GM10847 (cell line): Measurements from ENCODE around the gene USF3.

ENCODE experiments used
- POLR2A ChIP-seq: IDR thresholded peaks from 2 replicates; pipeline ENCODE4 v1.6.1; 2011; ENCODE audit not compliant: insufficient read length; ENCODE audit errors: extremely low read depth

The USF3 gene, protein sequence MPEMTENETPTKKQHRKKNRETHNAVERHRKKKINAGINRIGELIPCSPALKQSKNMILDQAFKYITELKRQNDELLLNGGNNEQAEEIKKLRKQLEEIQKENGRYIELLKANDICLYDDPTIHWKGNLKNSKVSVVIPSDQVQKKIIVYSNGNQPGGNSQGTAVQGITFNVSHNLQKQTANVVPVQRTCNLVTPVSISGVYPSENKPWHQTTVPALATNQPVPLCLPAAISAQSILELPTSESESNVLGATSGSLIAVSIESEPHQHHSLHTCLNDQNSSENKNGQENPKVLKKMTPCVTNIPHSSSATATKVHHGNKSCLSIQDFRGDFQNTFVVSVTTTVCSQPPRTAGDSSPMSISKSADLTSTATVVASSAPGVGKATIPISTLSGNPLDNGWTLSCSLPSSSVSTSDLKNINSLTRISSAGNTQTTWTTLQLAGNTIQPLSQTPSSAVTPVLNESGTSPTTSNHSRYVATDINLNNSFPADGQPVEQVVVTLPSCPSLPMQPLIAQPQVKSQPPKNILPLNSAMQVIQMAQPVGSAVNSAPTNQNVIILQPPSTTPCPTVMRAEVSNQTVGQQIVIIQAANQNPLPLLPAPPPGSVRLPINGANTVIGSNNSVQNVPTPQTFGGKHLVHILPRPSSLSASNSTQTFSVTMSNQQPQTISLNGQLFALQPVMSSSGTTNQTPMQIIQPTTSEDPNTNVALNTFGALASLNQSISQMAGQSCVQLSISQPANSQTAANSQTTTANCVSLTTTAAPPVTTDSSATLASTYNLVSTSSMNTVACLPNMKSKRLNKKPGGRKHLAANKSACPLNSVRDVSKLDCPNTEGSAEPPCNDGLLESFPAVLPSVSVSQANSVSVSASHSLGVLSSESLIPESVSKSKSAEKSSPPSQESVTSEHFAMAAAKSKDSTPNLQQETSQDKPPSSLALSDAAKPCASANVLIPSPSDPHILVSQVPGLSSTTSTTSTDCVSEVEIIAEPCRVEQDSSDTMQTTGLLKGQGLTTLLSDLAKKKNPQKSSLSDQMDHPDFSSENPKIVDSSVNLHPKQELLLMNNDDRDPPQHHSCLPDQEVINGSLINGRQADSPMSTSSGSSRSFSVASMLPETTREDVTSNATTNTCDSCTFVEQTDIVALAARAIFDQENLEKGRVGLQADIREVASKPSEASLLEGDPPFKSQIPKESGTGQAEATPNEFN (N-terminal part only)

GRCh38 chr3:113695786-113696645, at the start of gene USF3:
Gene USF3, minus strand, starts transcription at chr3:113696642. Its CDS starts 21,764 bp downstream, at chr3:113674878.
- peak; percentile 54 for TF ChIP-seq POLR2A

DNA sequence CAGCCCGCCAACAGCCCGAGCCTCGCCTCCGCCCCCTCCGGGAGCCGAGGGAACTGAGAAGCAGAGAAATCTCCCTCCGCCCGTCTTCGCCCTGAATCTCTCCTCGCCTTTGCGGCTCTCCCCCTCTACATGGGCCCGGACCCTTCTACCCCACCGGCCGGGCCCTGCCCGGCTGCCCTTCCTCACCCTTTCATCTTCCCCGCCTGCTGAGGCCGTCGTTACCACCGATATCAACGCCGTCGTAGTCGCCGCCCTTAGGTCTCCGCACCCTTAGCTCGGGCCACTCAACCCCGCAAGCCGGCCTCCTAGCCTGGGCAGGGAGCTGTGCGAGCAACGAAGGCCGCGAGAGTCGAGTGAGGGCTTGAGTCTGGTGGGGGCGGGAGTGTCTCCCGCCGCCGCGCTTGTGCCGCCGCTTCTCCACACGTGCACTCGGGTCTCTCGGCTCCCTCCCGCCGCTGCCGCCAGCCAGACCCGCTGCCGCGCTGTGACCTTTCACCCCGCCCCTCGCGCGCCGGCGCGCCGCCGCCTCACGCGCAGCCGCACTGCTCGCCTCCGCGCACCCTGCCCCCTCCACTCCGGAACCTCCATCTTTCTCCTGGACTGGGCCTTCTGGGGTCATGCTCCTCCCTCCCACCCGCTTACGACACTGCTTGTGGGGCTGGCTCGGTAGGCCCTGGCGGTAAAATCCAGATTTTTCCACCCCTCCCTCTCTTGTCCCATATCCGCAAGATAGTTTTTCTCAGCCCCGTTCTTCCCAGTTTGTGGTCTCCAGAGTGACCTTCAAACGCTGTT, 49.5 kb upstream of the USF3 start, which contains the start of gene NAA50:
TSS of gene NAA50 (minus strand) at position 494 of the 792 bp plus-strand sequence. CDS start at position 194, 300 bp downstream.
- TF ChIP-seq POLR2A = peak; percentile 81

- no peak for TF ChIP-seq POLR2A
These were observed 48.7 kb upstream of the USF3 start for GRCh38 chr3:113744941-113745755.

GRCh38 chr3:113743006-113743630, 46.7 kb upstream of the USF3 start:
- TF ChIP-seq POLR2A = no peak

GRCh38 chr3:113741620-113742019, 45.2 kb upstream of the USF3 start:
- TF ChIP-seq POLR2A = no peak

DNA sequence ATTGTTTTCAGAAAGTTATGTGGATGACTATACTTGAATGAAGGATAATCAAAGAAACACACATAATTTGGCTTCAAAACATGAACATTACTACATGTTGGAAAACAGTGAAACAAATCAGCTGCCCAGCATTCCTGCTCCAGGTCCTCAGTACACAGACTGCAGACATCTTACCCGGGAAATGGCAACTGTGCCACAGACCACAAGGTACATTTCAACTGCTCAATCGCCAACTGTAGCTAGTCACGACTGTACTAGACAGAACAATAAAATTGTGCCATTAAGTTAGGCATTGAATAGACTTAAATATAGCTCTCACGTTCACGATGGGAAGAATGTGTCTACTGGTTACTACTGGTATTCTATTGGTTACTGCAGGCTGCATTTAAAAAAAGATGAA, 44.6 kb upstream of the USF3 start:
- no peak for TF ChIP-seq POLR2A

DNA sequence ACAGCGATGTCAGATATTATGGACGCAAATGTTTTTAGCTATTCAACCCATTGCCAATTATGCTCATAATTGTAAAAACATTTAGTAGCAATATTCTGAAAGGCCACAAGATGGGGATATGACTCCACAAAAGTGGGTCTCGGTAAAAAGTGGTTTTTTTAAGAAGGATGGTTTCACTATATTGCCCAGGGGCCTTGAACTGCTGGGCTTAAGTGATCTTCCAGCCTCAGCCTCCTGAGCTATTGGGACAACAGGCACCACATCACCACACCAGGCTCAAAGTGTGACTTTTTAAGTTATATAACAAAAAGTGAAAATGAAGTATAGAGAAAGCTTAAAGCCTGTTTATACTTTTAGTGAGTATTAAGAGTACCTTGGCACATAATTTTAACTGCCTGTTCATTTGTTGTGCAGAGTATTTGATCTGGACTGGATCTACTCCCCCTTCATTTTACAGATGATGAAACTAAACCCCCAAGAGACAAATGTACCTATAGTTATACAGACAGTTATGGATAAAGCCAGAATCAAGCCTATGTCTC, 40.2 kb upstream of the USF3 start:
- TF ChIP-seq POLR2A = no peak

DNA sequence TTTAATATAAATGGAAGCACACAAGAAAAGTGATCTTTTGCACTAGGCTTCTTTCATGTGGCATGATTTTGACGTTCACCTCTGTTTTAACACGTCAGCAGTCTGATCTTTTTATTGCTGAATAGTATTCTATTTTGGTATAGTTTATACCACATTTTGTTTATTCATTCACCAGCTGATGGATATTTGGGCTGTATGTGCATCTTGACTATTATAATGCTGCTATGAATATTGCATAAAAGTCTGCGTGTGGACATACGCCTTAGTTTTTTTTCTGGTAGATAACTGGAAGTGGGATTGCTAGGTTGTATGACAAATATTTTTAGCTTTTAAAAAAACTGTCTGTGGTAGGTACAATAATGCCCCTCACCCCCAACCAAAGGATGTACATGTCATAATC, 35.3 kb upstream of the USF3 start:
- no peak for TF ChIP-seq POLR2A

DNA sequence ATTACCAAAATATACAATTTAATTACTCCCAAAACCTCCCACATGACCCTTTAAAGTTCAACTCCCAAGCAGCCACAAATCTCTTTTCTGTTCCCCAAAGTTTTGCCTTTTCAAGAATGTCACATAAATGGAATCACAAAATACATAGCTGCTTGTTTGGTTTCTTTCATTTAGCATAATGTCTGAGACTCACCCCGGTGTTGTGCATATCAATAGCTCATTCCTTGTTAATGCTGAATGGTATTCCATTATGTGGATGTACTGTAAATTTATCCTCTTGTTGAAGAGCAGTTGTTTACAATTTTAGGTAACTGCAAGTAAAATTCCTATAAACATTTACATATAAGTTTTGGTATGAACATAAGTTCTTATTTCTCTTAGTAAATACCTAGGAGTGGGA, 34.1 kb upstream of the USF3 start:
- TF ChIP-seq POLR2A = no peak

DNA sequence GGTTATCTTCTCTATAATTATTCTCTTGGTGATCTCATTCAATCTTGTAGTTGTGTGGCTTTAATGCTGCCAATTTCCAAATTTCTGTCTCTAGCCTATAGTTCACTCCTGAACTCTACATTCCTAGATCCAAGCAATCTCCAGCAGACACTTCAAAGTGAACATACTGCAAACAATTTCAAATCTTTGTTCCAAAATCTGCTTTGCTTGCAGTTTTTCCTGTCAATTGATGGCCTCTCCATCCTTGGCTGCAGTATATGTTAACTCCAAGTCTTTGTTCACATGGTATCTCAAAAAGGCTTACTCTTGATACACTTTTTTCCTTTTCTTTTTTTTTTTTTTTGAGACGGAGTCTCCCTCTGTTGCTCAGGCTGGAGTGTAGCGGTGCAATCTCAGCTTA, 32.2 kb upstream of the USF3 start:
- TF ChIP-seq POLR2A = no peak

- TF ChIP-seq POLR2A = no peak
These were observed 25.2 kb upstream of the USF3 start for GRCh38 chr3:113721636-113722035.

GRCh38 chr3:113719758-113720157, 23.3 kb upstream of the USF3 start:
- no peak for TF ChIP-seq POLR2A
